SK-N-SH treated with all-trans-retinoic acid at 6 μM for 48 hours (cell line): Measurements from ENCODE around the gene HEPHL1.

Experiments used
- ATAC-seq: fragments of 200-7000 bp; cut with Tn5 transposase; 3 replicates; pipeline ENCODE4 v1.9.1; 2020; ENCODE audit warnings: mild to moderate bottlenecking, moderate library complexity
- ARNTL ChIP-seq: fragments of 450-650 bp; formaldehyde crosslinking; IDR thresholded peaks from 2 replicates; pipeline ENCODE4 v1.5.0; 2020; ENCODE audit warnings: low read depth, mild to moderate bottlenecking, moderate library complexity, borderline replicate concordance
- CSDC2 ChIP-seq: fragments of 250-450 bp; sonication (Bioruptor Pico); IDR thresholded peaks from 2 replicates; pipeline ENCODE4 v1.5.0; 2020; ENCODE audit warnings: mild to moderate bottlenecking, moderate library complexity
- GLIS3 ChIP-seq: fragments of 250-450 bp; sonication (Bioruptor Pico); IDR thresholded peaks from 2 replicates; pipeline ENCODE4 v1.5.0; 2020; ENCODE audit warnings: mild to moderate bottlenecking, moderate library complexity
- ISL1 ChIP-seq: fragments of 250-450 bp; sonication (Bioruptor Pico); IDR thresholded peaks from 2 replicates; pipeline ENCODE4 v2.1.2; 2022; ENCODE audit warnings: mild to moderate bottlenecking, moderate library complexity
- OSR1 ChIP-seq: fragments of 250-450 bp; sonication (Bioruptor Pico); IDR thresholded peaks from 2 replicates; pipeline ENCODE4 v1.8.0; 2022; ENCODE audit warnings: moderate library complexity, mild to moderate bottlenecking, inconsistent platforms
- RARB ChIP-seq: fragments of 250-450 bp; sonication (Bioruptor Pico); IDR thresholded peaks from 2 replicates; pipeline ENCODE4 v1.8.0; 2021; ENCODE audit warnings: mild to moderate bottlenecking, moderate library complexity
- SNAI2 ChIP-seq: fragments of 250-450 bp; sonication (Bioruptor Pico); IDR thresholded peaks from 2 replicates; pipeline ENCODE4 v1.5.0; 2020; ENCODE audit warnings: mild to moderate bottlenecking, moderate library complexity
- TCF4 ChIP-seq: fragments of 250-450 bp; sonication (Bioruptor Pico); IDR thresholded peaks from 2 replicates; pipeline ENCODE4 v1.8.0; 2021; ENCODE audit warnings: mild to moderate bottlenecking, moderate library complexity, borderline replicate concordance
- TOX ChIP-seq: fragments of 250-450 bp; sonication (Bioruptor Pico); IDR thresholded peaks from 2 replicates; pipeline ENCODE4 v1.8.0; 2021; ENCODE audit warnings: mild to moderate bottlenecking, moderate library complexity, borderline replicate concordance
- ZC3H10 ChIP-seq: fragments of 250-450 bp; sonication (Bioruptor Pico); IDR thresholded peaks from 2 replicates; pipeline ENCODE4 v1.5.1; 2021; ENCODE audit warnings: mild to moderate bottlenecking, moderate library complexity
- ZFP3 ChIP-seq: fragments of 250-450 bp; sonication (Bioruptor Pico); IDR thresholded peaks from 2 replicates; pipeline ENCODE4 v1.5.0; 2020; ENCODE audit warnings: mild to moderate bottlenecking, moderate library complexity
- ZFP30 ChIP-seq: fragments of 450-650 bp; formaldehyde crosslinking; IDR thresholded peaks from 2 replicates; pipeline ENCODE4 v1.5.0; 2022; ENCODE audit warnings: mild to moderate bottlenecking, moderate library complexity
- ZNF565 ChIP-seq: fragments of 450-650 bp; formaldehyde crosslinking; conservative IDR thresholded peaks from 2 replicates; pipeline ENCODE4 v1.5.0; 2020; ENCODE audit warnings: low read depth, mild to moderate bottlenecking, moderate library complexity
- ZNF70 ChIP-seq: fragments of 450-650 bp; formaldehyde crosslinking; IDR thresholded peaks from 2 replicates; pipeline ENCODE4 v1.5.0; 2020; ENCODE audit warnings: mild to moderate bottlenecking, moderate library complexity
- ZNF8 ChIP-seq: fragments of 450-650 bp; formaldehyde crosslinking; IDR thresholded peaks from 2 replicates; pipeline ENCODE4 v1.5.0; 2020; ENCODE audit warnings: mild to moderate bottlenecking, moderate library complexity
- TF ChIP-seq, protein P1 (sequence below): fragments of 250-450 bp; sonication (Bioruptor Pico); IDR thresholded peaks from 2 replicates; pipeline ENCODE4 v1.8.0; 2021; ENCODE audit warnings: low read depth, mild to moderate bottlenecking, moderate library complexity, borderline replicate concordance
- TF ChIP-seq, protein P2 (sequence below): fragments of 250-450 bp; sonication (Bioruptor Pico); IDR thresholded peaks from 2 replicates; pipeline ENCODE4 v1.5.0; 2020; ENCODE audit warnings: mild to moderate bottlenecking, moderate library complexity
- TF ChIP-seq, protein P3 (sequence below): fragments of 250-450 bp; sonication (Bioruptor Pico); IDR thresholded peaks from 2 replicates; pipeline ENCODE4 v1.5.1; 2020; ENCODE audit warnings: low read depth, mild to moderate bottlenecking, moderate library complexity
- TF ChIP-seq, protein P4 (sequence below): fragments of 250-450 bp; sonication (Bioruptor Pico); IDR thresholded peaks from 2 replicates; pipeline ENCODE4 v1.8.0; 2020; ENCODE audit warnings: mild to moderate bottlenecking, moderate library complexity, borderline replicate concordance

Gene HEPHL1

DNA sequence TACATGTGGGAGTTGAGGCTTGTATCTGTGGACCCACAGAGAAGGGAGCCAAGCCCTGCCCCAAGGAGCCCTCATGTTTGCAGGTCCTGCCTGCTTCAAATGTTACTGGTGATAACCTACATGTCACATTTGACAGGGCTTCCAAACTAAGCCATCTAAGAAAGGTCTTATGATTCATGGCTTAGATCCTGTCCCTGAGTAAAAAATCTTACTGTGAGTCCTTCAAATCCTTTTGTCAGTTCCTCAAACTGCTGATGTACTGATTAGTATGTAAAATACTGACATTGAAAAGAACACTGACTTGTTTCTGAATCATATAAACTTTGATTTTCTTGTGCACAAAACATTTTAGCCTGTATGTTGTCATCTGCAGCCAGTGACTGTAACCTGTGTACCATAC is 106.5 kb downstream of the HEPHL1 start:
- no peak for TF ChIP-seq ZNF565 (CRISPR knock-in tag)
- no peak for TF ChIP-seq ZNF8 (CRISPR knock-in tag)
- TF ChIP-seq, protein P1, sequence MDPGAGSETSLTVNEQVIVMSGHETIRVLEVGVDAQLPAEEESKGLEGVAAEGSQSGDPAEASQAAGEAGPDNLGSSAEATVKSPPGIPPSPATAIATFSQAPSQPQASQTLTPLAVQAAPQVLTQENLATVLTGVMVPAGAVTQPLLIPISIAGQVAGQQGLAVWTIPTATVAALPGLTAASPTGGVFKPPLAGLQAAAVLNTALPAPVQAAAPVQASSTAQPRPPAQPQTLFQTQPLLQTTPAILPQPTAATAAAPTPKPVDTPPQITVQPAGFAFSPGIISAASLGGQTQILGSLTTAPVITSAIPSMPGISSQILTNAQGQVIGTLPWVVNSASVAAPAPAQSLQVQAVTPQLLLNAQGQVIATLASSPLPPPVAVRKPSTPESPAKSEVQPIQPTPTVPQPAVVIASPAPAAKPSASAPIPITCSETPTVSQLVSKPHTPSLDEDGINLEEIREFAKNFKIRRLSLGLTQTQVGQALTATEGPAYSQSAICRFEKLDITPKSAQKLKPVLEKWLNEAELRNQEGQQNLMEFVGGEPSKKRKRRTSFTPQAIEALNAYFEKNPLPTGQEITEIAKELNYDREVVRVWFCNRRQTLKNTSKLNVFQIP (CRISPR knock-in tag), result no peak
- no peak for TF ChIP-seq ZNF70 (CRISPR knock-in tag)
- no peak for TF ChIP-seq SNAI2
- no peak for TF ChIP-seq GLIS3 (CRISPR knock-in tag)
- no peak for TF ChIP-seq ISL1 (CRISPR knock-in tag)
- TF ChIP-seq, protein P2, sequence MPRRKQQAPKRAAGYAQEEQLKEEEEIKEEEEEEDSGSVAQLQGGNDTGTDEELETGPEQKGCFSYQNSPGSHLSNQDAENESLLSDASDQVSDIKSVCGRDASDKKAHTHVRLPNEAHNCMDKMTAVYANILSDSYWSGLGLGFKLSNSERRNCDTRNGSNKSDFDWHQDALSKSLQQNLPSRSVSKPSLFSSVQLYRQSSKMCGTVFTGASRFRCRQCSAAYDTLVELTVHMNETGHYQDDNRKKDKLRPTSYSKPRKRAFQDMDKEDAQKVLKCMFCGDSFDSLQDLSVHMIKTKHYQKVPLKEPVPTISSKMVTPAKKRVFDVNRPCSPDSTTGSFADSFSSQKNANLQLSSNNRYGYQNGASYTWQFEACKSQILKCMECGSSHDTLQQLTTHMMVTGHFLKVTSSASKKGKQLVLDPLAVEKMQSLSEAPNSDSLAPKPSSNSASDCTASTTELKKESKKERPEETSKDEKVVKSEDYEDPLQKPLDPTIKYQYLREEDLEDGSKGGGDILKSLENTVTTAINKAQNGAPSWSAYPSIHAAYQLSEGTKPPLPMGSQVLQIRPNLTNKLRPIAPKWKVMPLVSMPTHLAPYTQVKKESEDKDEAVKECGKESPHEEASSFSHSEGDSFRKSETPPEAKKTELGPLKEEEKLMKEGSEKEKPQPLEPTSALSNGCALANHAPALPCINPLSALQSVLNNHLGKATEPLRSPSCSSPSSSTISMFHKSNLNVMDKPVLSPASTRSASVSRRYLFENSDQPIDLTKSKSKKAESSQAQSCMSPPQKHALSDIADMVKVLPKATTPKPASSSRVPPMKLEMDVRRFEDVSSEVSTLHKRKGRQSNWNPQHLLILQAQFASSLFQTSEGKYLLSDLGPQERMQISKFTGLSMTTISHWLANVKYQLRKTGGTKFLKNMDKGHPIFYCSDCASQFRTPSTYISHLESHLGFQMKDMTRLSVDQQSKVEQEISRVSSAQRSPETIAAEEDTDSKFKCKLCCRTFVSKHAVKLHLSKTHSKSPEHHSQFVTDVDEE (CRISPR knock-in tag), result no peak
- no peak for TF ChIP-seq TOX
- TF ChIP-seq TCF4, result no peak
- TF ChIP-seq, protein P3, sequence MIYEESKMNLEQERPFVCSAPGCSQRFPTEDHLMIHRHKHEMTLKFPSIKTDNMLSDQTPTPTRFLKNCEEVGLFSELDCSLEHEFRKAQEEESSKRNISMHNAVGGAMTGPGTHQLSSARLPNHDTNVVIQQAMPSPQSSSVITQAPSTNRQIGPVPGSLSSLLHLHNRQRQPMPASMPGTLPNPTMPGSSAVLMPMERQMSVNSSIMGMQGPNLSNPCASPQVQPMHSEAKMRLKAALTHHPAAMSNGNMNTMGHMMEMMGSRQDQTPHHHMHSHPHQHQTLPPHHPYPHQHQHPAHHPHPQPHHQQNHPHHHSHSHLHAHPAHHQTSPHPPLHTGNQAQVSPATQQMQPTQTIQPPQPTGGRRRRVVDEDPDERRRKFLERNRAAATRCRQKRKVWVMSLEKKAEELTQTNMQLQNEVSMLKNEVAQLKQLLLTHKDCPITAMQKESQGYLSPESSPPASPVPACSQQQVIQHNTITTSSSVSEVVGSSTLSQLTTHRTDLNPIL (CRISPR knock-in tag), result no peak
- TF ChIP-seq ZFP30 (CRISPR knock-in tag), result no peak
- TF ChIP-seq, protein P4, sequence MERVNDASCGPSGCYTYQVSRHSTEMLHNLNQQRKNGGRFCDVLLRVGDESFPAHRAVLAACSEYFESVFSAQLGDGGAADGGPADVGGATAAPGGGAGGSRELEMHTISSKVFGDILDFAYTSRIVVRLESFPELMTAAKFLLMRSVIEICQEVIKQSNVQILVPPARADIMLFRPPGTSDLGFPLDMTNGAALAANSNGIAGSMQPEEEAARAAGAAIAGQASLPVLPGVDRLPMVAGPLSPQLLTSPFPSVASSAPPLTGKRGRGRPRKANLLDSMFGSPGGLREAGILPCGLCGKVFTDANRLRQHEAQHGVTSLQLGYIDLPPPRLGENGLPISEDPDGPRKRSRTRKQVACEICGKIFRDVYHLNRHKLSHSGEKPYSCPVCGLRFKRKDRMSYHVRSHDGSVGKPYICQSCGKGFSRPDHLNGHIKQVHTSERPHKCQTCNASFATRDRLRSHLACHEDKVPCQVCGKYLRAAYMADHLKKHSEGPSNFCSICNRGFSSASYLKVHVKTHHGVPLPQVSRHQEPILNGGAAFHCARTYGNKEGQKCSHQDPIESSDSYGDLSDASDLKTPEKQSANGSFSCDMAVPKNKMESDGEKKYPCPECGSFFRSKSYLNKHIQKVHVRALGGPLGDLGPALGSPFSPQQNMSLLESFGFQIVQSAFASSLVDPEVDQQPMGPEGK (CRISPR knock-in tag), result no peak
- TF ChIP-seq CSDC2, result no peak
- TF ChIP-seq RARB (CRISPR knock-in tag), result no peak
- TF ChIP-seq OSR1 (CRISPR knock-in tag), result no peak
- TF ChIP-seq ARNTL (CRISPR knock-in tag), result no peak
- TF ChIP-seq, all 23 proteins: peak for 0
- no peak for ATAC-seq

DNA sequence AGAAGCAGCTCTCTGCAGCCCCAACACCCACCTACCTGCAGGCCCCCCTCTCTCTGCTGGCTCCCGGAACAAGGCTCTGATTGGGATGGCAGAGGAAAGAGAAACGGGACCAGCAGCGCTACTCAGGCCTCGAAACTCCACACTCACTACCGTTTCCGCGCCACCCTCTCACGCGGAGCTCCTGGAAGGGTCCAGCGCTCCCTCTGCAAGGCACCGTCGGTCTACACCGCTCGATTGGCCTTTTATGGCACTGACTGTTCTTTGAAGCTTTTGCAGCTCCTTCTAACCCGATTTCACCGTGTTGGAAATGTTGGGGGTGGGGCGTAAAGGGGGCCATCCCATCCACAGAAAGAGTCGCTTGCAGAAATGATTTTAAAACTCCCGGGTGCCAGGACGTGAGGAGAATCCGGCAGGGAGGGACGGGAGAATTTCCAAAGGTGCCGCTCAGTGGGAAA is 107.2 kb downstream of the HEPHL1 start:
- no peak for TF ChIP-seq ZC3H10 (CRISPR knock-in tag)
- TF ChIP-seq, protein P2 (CRISPR knock-in tag), result 0 out of 2 replicates have a peak, but pooled peaks have one; percentile 9
- TF ChIP-seq, all 23 proteins: peak for 1
- ATAC-seq, result peak; percentile 41

DNA sequence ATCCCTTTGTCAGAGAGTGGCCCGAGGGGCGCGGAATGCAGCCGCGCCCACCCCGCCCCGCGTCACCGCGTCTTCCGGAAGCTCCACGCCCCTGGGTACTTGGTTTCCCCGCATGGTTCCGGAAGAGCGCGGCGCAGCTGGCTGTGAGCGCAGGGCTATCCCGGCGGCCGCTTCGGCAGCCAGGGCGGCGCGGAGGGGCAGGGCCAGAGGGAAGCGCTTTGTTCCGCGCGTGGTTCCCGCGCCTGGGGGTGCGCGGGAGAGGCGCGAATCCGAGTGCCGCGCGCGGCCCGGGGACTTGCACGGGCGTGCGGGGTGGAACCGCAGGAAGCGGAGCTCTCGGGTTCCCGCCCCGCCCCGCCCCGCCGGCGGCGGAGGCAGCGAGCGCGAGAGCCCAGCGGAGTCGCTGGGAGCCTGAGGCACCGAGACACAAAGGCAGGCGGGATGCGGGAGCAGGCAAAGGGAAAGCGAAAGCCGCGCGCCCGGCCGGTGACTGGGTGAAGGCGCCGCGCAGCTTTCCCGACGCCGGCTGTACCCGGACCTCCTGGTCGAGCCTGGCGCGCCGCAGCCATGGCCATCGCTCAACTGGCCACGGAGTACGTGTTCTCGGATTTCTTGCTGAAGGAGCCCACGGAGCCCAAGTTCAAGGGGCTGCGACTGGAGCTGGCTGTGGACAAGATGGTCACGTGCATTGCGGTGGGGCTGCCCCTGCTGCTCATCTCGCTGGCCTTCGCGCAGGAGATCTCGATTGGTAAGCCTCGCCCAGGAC is 107.8 kb downstream of the HEPHL1 start, which contains the start of gene PANX1:
Gene PANX1, plus strand, starts transcription at position 96 of the 766 bp plus-strand sequence. Its CDS starts 472 bp downstream, at position 568.
- TF ChIP-seq, protein P2 (CRISPR knock-in tag), result peak; percentile 44; the same call in 1 of the 2 replicates
- TF ChIP-seq ZFP3 (CRISPR knock-in tag), result 0 out of 2 replicates have a peak, but pooled peaks have one; percentile 11
- no peak for TF ChIP-seq TOX
- TF ChIP-seq OSR1 (CRISPR knock-in tag), result no peak
- TF ChIP-seq GLIS3 (CRISPR knock-in tag), result no peak
- TF ChIP-seq, all 23 proteins: peak for 2

More for the DNA sequence above, 107.8 kb downstream of the HEPHL1 start, which contains the start of gene PANX1:
- peak; percentile 85 for ATAC-seq
